Activated gamma-delta T cell treated with Interleukin-2 at 50 U/mL for 16 hours (primary cell): ENCODE data around the gene ODAD3.
A peak's percentile ranks its signal among the peaks of the same experiment; 100 is the strongest.
"Not testable (repeated sequence)": the region's sequence is repeated elsewhere in the genome, so short reads cannot be mapped to it uniquely, and the experiment has no call there.

Experiments used
- DNase-seq: peaks from one replicate; pipeline ENCODE4 v3.0.0-alpha.2; 2020

ODAD3 gene

DNA sequence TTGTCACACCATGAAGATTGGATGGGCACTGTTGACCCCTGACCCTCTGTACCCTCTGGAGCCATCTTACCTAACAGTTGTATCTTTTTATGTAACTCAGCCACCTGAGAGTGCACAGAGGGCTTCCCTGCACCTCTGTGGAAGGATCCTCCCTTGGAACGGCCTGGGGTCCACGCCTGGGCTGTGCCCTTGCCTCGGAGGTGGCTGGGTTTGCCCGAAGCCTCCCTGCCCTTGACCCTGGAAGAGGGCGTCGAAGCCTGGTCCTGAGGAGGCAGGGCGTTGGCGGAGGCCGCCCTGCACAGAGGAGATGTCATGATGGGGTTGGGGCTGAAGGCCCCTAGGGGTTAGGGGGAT lies 241 bp downstream of the ODAD3 start:
- DNase-seq, result peak; percentile 18

DNA sequence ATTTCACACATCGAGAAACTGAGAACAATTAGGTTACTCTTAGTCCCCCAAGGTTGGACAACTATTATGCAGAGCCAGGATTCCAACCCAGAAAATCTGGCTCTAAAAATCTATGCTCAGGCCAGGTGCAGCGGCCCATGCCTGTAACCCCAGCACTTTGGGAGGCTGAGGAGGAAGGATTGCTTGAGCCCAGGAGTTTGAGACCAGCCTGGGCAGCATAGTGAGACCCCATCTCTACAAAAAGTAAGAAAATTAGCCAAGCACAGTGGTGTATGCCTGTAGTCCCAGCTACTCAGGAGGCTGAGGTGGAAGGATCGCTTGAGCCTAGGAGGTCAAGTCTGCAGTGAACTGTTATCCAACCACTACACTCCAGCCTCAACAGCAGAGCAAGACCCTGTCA lies 1.4 kb downstream of the ODAD3 start:
- DNase-seq, result not testable (repeated sequence)

DNA sequence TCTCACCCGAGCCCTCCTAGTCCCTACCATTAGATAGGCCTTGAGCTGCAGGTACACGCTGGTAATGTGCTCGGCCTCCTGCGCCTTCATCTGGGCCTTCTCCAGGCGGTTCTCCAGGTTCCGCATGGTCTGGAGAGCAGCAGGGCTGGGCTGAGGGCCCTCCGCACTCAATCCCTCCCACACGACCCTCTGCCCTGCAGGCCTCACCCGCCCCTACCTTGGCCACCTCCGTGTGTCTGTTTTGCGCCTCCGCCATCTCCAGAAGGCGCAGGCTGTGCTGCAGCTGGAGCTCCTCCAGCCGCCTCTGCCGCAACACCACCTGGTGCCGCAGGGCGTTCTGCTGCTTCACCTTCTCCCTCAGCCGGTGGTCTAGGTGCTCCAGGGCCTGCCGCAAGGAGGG lies 8.3 kb downstream of the ODAD3 start:
- no peak for DNase-seq

DNA sequence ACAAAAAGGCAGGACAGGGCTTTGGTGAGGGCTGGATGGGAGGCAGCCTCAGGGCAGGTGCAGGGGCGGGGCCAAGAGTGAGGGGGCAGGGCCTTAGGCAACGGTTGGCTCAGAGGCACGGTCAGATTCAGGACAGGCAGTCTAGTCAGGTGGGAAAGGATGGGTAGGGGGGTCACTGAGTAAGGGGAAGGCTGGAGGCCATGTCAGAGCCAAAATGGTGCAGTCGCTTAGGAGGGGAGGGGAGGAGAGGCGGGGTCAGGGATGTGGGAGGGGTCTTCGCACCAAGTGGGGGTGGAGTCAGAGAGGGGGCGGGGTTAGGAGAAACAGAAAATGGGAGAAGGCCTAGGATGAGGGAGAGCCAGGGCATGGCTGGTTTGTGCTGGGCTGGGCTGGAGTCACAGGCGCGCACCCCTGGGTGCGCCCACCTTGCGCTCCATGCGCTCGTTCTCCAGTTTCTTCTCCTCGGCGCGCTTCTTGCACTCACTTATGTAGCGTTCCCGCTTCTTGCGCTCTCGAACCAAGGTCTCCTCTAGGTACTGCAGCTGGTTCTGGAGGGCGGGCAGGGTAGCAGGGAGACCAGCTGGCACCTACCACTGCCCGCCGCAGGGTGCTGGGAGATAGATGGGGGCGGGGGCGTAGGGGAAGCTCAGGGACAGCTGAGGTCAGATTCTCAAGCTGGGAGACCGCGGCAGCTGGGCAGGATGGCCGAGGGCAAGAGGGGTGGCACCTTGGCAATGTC lies 9.0 kb downstream of the ODAD3 start:
- DNase-seq, result no peak

DNA sequence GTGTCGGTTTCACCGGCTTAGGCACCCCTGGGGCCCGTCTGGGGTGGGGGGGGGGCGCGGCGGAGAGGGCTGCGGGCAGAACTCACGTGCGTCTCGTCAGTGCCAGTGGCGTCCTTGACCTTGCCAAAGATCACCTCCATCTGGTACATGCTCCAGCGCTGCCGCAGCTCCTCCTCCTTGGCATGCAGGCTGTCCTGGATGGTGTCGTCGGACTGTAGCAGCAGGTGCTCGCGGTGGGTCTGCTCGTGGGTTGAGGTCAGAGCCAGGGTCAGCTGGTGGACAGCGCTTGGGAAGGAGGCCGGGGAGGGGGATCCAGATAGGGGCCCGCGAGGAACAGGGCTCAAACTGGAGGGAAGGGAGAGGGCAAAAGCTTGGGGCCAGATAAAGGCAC lies 11.1 kb downstream of the ODAD3 start:
- DNase-seq, result no peak

DNA sequence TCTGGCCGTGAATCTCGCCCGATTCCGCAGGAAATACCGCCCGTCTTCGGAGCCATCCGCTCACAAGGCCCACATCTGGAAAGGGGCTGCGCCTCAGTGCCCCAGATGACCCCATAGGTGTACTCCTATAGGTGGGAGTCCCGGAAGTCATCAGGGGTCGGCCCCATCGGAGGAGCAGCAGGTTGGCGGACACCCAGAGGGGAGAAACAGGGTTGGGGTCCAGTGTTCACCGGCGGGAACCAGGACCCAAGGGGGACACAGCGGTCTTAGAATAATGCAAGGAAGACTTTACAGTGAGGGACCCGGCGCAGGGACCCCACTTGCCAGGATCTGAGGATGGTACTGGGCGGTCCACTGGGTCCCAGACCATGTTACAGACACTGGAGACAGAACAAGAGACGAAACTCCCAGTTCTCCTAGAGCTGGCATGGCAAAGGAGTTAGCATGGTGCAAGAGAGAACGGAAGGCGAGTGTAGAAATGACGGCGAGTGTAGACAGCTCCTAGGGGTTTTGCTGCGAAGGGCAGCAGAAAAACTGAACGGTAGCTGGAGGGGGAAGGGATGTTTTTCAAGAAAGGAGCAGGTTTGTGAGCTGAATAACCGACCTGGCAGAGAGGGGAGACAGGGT lies 11.6 kb downstream of the ODAD3 start:
- no peak for DNase-seq

DNA sequence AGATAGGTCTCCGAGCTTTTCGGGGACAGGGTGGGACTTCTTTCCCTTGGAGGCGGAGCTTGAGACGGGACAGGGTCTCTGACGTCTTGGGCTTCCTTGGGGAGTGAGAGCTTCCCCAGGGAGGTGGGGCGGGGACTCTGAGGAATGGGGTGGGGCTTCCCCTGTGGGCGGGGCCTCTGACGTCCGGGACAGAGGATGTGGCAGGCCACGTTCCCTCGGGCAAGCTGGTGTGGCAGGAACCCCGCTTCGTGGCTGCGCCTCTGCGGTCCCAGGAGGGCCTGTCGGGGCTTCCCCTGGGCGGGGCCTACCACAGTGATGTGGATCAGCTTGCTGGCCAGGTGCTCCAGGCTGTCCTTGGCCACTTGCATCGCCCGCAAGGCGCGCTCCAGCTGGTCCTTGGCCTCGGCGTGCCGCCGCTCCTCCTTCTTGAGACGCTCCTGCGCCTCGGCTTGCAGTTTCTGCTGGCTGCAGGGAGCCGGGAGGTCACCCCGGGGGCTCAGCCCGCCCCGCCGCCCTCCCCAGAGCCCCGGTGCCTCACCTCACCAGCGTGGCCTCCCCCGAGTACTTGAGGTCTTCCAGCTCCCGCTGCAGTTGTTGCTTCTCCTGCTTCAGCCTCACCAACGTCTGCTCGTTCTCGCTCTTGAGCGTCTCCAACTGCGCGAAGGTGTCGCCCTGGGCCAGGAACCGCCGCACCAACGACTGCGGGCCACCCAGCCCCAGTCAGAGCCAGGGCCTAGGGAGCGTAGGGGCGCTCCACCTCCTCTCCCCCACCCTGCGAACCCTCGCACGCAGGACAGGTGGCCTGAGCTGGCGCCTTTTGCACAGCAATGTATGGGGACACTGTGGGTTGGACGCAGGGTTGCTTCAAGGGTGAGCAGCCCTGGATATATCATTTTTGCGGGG lies 12.5 kb downstream of the ODAD3 start:
- DNase-seq, result peak; percentile 51

DNA sequence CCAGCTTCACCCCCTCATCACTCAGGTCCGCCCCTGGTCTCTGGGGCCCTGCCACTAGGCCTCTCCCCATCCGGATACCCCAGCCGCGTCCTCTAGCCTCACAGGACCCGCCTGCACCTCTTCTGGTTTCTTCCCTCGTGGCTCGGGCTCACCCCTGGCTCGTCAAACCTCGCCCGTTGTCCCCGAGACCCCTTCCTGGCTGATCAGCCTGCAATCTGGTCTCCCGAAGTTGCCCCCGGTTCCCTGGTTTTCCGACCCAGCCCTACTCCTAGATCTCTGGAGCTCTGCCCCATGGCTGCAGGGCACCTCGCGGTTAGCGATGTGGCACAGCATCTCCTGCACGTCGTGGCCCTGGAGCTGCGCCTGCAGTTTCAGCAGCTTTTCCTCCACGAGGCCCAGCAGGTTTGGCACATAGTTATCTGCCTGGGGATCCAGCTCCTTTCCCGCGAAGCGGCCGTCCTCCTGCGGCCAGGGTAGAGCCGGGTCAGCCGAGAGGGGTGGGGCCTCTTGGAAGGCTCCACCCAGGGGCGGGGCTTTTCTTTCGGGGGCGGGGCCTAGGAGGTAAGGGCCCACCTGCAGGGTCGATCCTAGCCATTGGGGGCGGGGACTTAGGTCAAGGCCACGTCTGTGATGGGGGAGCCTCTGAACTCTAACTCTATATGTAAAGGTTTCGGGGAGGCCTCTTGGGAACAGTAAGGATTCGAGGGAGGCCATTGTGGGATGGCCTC lies 13.4 kb downstream of the ODAD3 start:
- DNase-seq, result peak; percentile 32

DNA sequence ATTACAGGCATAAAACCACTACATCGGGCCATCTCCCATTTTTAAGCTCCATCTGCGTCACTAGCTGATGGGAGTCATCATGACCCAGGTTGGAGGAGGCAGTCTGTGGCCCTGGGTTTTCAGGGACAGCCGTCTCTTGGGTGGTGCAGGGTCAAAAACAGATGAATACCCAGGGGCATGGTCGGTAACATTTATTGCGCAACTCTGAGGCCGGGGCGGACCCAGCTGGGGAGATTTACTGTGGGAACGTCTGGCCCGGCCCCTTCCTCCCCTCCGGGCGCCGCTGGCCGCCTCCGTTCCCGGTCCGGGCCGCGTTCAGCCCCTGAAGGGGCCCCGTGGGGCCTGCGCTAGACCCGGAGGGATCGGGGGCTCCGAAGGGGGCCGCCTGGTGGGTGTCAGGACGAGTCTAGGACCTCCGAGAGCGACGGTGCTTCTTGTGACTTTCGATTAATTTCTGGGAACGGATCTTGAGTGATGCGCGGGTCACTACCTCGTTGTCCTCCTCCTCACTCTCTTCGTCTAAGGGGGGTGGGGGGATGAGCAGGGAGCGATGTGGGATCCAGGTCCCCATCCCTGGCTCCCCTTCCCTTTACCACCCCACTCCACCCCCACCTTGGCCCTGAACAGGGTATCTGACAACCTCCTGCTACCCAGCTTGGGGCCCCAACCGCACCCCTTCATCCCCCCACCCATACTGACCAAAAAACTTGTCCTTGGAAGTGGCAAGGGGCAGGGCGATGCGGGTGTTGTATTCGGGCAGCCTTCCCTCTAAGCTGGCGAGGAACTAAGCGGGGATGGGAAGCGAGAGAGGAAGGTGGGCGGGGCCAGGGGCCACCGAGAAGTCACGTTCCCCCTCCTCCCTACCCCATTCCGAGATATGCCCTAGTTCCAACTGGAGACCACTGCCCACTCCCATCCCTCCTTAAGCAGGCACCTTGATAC lies 14.2 kb downstream of the ODAD3 start:
- no peak for DNase-seq

DNA sequence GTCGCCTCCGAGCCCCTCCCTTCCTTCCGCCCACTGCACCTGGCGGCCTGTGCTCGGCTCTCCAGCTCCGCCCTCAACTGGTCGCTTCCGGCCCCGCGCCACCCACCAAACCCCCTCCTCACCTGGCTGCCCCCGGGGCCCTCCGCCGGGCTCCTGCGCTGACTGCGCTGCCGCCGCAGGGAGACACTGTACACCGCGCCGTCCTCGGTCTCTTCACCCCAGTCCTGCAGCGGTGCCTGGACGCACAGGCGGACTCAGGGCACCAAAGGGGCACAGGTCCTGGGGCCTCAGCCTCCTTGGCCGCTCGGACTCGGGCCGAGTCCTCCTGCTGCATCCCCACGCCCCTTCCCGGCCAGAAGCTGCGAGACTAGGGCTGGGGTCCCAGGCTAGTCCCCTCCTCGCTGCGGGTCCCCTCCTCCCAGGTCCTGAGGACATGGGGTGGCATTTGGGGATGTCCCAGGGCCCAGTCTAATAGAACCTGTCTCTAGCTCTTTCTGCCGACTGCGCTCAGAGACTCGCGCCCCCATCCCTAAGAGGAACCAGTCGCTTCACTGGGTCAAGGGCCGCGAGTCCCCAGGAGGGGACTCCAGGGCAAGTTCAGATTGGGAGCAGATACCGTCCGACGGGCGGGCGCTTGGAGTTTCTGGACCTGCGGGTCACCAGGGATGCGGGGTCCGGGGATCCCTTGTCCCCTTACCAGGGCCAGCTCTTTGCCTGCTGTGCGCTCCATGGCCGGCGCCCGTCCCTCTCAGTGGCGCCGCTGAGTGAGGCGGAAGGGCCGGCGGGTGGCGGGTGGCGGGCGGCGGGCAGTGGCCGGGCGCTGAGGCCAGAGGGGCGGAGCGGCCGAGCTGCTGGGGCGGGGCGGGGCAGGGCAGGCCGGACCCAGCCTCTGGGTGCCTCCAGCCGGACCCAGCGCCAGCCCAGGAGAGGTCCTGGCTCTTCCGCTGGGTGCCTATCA lies 16.1 kb downstream of the ODAD3 start, which contains the start of gene RGL3:
RGL3 (minus strand) TSS at position 766 of the 958 bp plus-strand sequence; CDS start at position 730, 36 bp downstream.
- DNase-seq, result no peak

DNA sequence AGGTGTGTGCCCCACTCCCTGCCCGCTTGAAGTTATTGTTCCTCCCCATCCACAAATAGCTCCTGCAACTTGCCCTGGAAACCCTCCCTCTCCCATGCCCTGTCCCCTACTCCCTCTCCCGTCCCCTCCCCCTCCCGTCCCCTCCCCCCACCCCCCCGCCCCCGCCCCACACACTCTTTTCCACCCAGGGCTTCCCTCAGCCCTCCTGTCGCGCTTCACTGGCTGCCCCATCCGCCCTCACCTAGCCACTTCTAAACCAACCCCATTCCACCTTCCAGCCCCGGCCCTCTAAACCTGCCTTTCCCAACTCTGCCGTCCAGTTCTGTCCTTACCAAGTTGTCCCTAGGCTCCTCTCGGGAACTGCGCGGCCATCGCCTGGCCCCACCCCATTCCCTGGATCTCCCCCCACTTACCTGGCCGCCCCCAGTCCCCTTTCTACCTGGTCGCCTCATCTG lies 16.8 kb downstream of the ODAD3 start:
- no peak for DNase-seq

DNA sequence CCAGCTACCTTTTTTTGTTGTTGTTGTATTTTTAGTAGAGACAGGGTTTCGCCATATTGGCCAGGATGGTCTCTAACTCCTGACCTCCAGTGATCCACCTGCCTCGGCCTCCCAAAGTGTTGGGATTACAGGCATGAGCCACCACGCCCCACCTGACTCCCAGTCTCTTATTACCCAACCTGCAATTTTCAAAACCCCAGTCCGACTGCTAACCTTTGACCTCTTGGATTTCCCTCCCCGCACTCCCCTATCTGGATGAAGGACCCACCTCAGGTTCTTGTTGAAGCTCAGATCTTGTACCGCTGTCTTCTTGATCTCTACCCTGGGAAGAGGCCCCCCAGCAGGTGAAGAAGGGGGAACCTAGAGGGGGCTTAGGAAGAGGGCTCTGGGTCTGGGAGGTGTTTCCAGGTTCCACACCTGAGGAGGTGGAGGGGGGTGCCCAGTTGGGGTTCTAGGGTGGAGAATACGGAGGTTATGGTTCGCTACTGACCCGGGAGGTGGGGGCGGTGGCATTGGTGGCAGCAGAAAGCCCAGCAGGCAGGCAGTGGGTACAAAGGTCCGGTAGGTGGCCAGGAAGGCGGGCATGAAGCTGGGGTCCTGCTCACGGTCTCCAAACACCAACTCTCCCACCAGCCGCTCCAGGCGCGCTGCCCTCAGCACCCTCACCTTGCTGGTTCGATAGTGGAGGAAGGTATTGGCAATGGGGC lies 18.4 kb downstream of the ODAD3 start:
- no peak for DNase-seq

DNA sequence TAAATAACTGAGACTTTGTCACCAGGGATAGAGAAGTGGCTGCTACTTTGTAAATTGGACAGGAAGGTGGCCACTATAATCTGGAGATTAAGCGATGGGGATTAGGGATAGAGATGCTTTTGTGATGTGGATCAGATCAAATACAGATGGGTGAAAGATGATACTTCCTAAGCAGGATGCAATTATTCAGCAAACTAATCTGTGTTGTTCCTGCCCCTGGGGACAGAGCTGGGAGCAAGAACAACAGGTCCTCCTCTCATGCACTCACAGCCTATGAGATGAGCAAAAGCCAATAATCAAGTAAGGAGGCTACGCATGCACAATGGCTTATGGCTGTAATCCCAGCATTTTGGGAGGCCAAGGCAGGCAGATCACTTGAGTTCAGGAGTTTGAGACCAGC lies 20.4 kb downstream of the ODAD3 start:
- DNase-seq, result no peak

DNA sequence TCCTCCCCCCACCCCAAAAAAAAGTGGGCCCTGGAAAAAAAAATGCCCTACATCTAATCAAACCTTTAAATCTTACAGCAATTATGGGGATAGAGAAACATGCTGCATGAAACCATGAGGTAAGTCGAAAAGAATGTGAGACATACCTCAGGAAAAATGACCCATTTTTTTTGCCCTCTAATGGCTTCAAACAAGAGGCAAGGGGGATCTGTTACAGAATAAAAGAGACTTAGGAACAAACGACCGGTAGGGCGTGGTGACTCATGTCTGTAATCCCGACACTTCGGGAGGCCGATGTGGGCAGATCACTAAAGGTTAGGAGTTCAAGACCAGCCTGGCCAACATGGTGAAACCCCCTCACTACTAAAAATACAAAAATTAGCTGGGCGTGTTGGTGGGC lies 24.2 kb downstream of the ODAD3 start:
- no peak for DNase-seq

DNA sequence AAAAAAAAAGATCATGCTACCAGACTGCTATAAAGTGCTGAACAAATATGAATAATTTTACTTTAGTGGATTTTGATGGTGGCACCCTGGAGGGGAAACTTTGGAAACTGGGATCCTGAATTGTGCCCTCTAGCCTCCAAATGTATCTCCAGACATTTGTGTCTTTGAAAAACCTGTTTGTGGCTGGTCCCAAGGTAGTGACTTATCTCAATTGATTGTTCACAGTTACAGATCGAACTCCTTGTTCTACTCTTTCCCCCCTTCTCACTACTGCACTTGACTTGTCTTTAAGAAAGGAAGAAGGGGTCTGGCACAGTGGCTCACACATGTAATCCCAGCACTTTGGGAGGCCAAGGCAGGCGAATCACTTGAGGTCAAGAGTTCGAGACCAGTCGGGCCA lies 26.3 kb downstream of the ODAD3 start:
- DNase-seq, result no peak

DNA sequence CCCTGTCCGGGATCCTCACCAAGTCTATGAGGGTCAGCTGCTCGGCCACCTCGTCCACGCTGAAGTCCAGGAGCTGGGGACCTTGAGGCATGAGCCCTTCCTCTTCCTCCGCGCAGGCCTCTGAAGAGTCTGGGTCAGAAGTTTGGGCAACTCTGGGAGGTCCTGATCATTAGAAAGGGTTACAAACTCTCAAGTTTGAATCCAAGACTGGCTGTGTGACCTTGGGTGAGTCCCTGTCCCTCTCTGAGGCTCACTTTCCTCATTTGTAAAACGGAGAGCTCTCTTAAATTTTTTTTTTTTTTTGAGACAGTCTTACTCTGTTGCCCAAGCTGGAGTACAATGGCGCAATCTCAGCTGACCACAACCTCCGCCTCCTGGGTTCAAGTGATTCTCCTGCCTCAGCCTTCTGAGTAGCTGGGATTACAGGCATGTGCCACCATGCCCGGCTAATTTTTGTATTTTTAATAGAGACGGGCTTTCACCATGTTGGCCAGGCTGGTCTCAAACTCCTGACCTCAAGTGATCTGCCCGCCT lies 28.2 kb downstream of the ODAD3 start:
- not testable (repeated sequence) for DNase-seq

DNA sequence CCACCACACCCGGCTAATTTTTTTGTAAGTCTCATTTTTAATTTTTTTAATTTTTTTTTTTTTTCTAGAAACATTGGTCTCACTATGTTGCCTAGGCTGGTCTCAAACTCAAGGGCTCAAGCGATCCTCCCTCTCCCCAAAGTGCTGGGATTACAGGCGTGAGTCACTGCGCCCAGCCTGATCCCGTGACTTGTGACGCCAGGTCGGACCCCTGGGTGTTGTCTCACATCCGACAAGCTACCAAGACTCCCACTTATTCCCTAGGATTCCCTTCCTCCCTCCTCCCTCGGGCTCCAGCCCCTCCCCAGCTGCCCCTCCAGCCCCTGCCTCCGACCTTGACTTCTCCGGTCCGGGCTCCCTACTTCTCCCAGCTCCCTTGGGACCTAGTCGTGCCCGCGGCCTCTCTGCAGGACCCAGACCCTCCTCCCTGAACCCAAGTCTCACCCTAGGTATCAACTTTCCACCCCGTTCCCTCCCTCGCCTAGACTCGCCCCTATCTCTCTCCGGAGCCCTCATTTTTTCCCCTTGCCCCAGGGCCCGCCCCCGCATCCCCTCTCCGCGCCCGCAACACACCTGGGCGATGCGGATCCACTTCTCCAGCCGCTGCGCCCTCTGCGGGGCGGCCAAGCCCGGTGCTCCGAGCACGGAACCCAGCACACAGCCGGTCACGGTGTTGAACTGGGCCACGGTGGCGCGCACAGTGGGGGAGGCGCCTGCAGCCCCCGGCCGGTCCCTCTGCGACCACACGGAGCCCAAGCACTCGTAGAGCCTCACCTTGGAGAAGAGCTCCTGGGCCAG lies 28.9 kb downstream of the ODAD3 start:
- no peak for DNase-seq

DNA sequence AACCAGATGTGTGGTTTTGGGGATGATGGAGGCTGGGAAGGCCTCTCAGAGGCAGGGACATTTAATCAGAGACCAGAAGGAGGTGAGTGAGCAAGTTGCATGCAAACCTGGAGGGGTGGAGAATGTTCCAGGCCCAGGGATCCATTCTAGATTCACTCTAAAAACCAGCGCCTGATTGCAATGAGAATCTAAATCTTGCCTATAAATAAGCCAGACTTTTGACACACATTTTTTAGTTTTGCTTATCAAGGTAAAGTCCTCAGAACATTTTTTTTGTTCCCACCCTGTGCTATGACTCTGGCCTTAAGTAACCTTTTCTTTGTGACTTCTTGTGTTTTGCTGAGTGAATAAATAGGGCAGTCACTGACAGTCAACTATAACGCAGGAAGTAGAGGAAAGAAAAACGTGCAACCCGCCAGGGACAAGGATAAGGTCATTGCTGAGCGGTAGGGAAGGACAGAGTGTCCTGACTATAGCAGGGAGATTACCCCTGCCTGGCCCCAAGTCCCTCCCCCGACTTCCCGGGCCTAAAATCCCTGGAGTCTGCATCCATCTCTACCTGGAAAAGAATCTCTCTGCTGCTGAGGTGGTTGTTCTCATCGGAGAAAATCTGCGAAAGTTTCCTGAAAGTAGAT lies 30.2 kb downstream of the ODAD3 start:
- DNase-seq, result no peak
